Retinal pigment epithelial cell (primary cell): ENCODE measurements around the gene ECHS1.
"Not testable (repeated sequence)": the region's sequence is repeated elsewhere in the genome, so short reads cannot be mapped to it uniquely, and the experiment has no call there.

ENCODE experiments used
- DNase-seq: peaks from one replicate; pipeline ENCODE4 v3.0.0-alpha.2; 2010; ENCODE audit warnings: low read depth
- H3K4me3 ChIP-seq: 2 replicates; pipeline ENCODE4 v1.5.1; 2011; ENCODE audit warnings: mild to moderate bottlenecking, low read length, control low read depth, moderate library complexity
- TF ChIP-seq, protein P1 (sequence below): conservative IDR thresholded peaks from 2 replicates; pipeline ENCODE4 v1.5.1; 2011; ENCODE audit warnings: low read depth, low read length, control low read depth, inconsistent platforms

Gene ECHS1

GRCh38 chr10:133418289-133418993 lies 45.3 kb upstream of the ECHS1 start:
- TF ChIP-seq, protein P1, sequence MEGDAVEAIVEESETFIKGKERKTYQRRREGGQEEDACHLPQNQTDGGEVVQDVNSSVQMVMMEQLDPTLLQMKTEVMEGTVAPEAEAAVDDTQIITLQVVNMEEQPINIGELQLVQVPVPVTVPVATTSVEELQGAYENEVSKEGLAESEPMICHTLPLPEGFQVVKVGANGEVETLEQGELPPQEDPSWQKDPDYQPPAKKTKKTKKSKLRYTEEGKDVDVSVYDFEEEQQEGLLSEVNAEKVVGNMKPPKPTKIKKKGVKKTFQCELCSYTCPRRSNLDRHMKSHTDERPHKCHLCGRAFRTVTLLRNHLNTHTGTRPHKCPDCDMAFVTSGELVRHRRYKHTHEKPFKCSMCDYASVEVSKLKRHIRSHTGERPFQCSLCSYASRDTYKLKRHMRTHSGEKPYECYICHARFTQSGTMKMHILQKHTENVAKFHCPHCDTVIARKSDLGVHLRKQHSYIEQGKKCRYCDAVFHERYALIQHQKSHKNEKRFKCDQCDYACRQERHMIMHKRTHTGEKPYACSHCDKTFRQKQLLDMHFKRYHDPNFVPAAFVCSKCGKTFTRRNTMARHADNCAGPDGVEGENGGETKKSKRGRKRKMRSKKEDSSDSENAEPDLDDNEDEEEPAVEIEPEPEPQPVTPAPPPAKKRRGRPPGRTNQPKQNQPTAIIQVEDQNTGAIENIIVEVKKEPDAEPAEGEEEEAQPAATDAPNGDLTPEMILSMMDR: no peak

DNA sequence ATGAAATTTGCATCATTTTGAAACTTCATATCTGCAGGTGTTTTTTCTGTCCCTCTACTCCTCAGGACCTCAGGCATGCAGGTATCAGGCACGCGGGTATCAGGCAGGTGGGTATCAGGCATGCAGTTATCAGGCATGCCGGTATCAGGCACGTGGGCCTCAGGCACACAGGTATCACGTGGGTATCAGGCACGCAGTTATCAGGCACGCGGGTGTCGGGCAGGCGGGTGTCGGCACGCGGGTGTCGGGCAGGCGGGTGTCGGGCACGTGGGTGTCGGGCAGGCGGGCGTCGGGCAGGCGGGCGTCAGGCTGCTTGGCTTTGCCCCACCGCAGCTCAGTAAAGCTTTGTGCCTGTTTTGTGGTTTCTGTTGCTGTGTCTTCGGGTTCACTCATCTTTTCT lies 42.6 kb upstream of the ECHS1 start:
- DNase-seq: no peak
- TF ChIP-seq, protein P1: no peak
- H3K4me3 ChIP-seq: no peak overlapping the region

More at GRCh38 chr10:133418289-133418993, 45.3 kb upstream of the ECHS1 start:
- no peak for DNase-seq
- H3K4me3 ChIP-seq: no peak overlapping the region

DNA sequence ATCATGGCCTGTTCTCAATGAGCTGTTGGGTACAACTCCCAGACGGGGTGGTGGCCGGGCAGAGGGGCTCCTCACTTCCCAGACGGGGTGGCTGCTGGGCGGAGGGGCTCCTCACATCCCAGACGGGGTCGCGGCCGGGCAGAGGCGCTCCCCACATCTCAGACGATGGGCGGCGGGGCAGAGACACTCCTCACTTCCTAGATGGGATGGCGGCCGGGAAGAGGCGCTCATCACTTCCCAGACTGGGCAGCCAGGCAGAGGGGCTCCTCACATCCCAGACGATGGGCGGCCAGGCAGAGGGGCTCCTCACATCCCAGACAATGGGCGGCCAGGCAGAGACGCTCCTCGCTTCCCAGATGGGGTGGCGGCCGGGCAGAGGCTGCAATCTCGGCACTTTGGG lies 41.2 kb upstream of the ECHS1 start:
- not testable (repeated sequence) for H3K4me3 ChIP-seq, DNase-seq

DNA sequence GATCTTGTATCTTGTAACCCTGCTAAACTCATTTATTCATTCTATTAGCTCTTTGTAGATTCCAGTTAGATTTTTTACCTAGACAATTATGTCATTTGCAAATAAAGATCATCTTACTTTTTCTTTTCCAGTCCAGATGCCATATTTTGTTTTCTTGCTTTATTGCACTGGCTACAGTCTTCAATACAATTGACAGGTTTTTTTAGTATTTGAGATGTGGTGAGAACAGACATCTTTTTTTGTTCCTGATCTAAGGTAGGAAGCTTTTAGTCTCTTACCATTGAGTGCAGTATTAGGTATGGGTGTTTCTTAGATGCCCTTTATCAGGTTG lies 39.2 kb upstream of the ECHS1 start:
- no peak for DNase-seq
- TF ChIP-seq, protein P1: no peak
- no peak overlapping the region for H3K4me3 ChIP-seq

DNA sequence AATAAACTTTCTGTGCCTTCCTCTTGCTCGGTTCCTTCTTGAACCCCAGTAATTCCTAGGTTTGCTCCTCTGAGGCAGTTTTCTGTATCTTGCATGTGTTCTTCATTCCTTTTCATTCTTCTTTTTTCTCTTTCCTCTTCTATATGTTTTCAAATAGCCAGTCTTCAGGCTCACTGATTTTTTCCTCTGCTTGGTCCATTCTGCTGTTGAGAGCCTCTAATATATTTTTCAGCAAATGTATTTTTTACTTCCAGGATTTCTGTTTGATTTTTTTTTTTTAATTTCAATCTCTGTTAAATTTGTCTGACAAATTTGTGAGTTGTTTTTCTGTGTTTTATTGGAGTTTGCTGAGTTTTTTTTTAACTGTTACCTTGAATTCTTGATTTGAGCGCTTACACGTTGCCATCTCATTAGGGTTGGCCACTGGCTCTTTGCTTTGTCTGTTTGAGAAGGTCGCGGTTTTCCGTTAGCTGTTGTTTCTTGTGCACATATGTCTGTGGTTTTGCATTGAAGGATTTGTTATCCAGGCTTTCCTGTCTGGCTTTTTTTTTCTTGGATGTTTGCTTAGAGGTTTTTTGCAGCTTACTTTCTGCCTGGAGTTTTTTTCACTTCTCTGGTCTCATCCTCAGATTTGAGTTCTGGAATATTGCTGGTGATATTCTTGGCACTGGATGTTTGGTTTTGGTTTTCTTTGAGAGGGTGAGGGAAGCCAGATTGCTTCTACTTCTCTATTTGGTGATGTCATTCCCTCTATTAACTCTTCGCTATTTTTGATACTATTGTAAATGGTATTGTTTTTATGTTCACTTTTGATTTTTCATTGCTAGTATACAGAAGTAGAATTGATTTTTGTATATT lies 38.6 kb upstream of the ECHS1 start:
- TF ChIP-seq, protein P1: no peak

DNA sequence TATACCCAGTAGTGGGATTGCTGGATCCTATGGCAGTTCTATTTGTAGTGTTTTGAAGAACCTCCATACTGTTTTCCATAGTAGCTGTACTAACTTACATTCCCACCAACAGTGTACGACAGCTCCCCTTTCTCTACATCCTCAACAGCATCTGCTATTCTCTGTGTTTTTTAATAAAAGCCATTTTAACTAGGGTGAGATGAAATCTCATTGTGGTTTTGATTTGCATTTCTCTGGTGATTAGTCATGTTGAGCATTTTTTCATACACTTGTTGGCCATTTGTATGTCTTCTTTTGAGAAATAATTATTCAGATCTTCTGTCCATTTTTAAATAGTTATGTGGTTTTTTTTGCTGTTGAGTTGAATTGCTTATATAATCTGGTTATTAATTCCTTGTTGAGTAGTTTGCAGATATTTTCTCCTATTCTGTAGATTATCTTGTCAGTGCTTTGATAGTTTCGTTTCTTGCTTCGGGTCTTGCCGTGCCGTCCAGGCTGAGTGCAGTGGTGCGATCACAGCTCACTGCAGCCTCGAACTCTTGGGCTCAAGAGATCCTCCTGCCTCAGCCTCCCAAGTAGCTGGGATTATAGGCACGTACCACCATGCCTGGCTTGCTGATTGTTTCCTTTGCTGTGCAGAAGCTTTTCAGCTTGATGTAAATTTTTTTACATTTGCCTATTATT lies 32.8 kb upstream of the ECHS1 start:
- no peak for DNase-seq
- TF ChIP-seq, protein P1: no peak
- no peak overlapping the region for H3K4me3 ChIP-seq

More for the DNA sequence above, 38.6 kb upstream of the ECHS1 start:
- no peak overlapping the region for H3K4me3 ChIP-seq
- no peak for DNase-seq

DNA sequence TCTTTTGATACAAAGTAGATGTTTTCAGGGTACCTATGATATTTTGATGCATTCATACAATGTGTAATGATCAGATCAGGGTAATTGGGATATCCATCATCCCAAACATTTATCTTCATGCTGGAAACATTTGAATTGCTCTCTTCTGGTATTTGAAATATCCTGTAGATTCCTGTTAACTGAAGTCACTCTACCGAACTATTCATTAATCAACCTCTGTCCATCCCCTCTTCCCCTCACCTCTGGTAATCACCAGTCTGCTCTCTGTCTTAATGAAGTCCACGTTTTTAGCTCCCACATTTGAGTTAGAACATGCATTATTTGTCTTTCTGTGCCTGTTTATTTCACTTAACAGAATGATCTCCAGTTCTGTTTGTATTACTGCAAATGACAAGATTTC lies 32.1 kb upstream of the ECHS1 start:
- H3K4me3 ChIP-seq: no peak overlapping the region
- DNase-seq: no peak
- TF ChIP-seq, protein P1: no peak
